Upper lobe of left lung (tissue), 6 donors: Measurements from ENCODE around the gene PTPRN2. TPM values are rescaled to one million over a fixed set of nuclear protein-coding genes. Genes with fewer than 3 reads are reported as not detected.

Experiments used
- ATAC-seq, 2 donors: fragments of 200-7000 bp; cut with Tn5 transposase; one replicate each; pipeline ENCODE4 v1.9.1; 2022; ENCODE audit warnings: mild to moderate bottlenecking in 2 of 2, moderate library complexity in 2 of 2; ENCODE audit not compliant: low FRiP score in 2 of 2
- DNase-seq, 2 donors: peaks; one replicate each; pipeline ENCODE4 v3.0.0-alpha.2; 2019 to 2020
- H3K27ac ChIP-seq, 4 donors: fragments of 200-600 bp; sonication (generic); one replicate each; pipeline ENCODE4 v1.5.1; 2016 to 2019
- H3K27me3 ChIP-seq, 4 donors: fragments of 200-600 bp; sonication (generic); one replicate each; pipeline ENCODE4 v1.5.1; 2017 to 2019
- H3K36me3 ChIP-seq, 4 donors: fragments of 200-600 bp; sonication (generic); one replicate each; pipeline ENCODE4 v1.5.1; 2016 to 2019
- H3K4me1 ChIP-seq, 4 donors: fragments of 200-600 bp; sonication (generic); one replicate each; pipeline ENCODE4 v1.5.1; 2018 to 2019
- H3K4me3 ChIP-seq, 4 donors: fragments of 200-600 bp; sonication (generic); one replicate each; pipeline ENCODE4 v1.5.1; 2017 to 2019; ENCODE audit warnings: mild to moderate bottlenecking in 2 of 4, moderate library complexity in 1 of 4
- H3K9me3 ChIP-seq, 4 donors: fragments of 200-600 bp; sonication (generic); one replicate each; pipeline ENCODE4 v1.5.1; 2018 to 2019
- EP300 ChIP-seq, 4 donors: sonication (generic); formaldehyde crosslinking; IDR thresholded peaks; one replicate each; pipeline ENCODE4 v1.5.1; 2017; ENCODE audit warnings: antibody characterized with exemption in 4 of 4, control low read depth in 2 of 4
- POLR2A ChIP-seq, 4 donors: fragments of 450-650 bp; IDR thresholded peaks; one replicate each; pipeline ENCODE4 v1.5.1; 2016 to 2017; ENCODE audit warnings: antibody characterized with exemption in 4 of 4, mild to moderate bottlenecking in 2 of 4
- POLR2AphosphoS5 ChIP-seq, 2 donors: sonication (generic); formaldehyde crosslinking; IDR thresholded peaks; one replicate each; pipeline ENCODE4 v1.5.1; 2017; ENCODE audit warnings: antibody characterized with exemption in 2 of 2
- WGBS, 2 donors: methylation state at CpG; one replicate each; pipeline ENCODE4 v1.1.5; 2017 to 2018; 5-methylcytosine and 5-hydroxymethylcytosine counted together
- total RNA-seq, 6 donors: library from RNA; depleted of rRNA in 4 of 6; stranded (reverse); fragments of >200 nt in 4 of 6; gene quantifications; one replicate each; pipeline versions ENCODE4 v1.1.0 to v1.2.1, GENCODE V29; 2016 to 2021
- TF ChIP-seq, protein P1 (sequence below), 6 experiments: fragments of 450-650 bp in 4 of 6; fragments of 200-600 bp in 2 of 6; sonication (generic) in 2 of 6; IDR thresholded peaks; one replicate each; pipeline ENCODE4 v1.5.1; 2016 to 2019; ENCODE audit warnings: antibody characterized with exemption in 6 of 6
- donor health status: DM: no; HTN: no; CAD: no; lungs with moderate emphysema.
- donor health status: DM: no; HTN: yes; CAD: no; lungs with severe emphysema.

PTPRN2 gene
- total RNA-seq, 6 donors from 2014 or later = 3.3 to 7.9 (median 5.2) TPM

GRCh38 chr7:157975401-157976372, 611.9 kb downstream of the PTPRN2 start:
- no peak overlapping the region for H3K4me3 ChIP-seq
- ATAC-seq (no peak), DNase-seq (peak in 1 of 2 donors; percentile 12)
- H3K27me3 ChIP-seq = no peaks in the 10 kb centered on the region
- H3K27ac ChIP-seq = no peak overlapping the region
- TF ChIP-seq, protein P1, sequence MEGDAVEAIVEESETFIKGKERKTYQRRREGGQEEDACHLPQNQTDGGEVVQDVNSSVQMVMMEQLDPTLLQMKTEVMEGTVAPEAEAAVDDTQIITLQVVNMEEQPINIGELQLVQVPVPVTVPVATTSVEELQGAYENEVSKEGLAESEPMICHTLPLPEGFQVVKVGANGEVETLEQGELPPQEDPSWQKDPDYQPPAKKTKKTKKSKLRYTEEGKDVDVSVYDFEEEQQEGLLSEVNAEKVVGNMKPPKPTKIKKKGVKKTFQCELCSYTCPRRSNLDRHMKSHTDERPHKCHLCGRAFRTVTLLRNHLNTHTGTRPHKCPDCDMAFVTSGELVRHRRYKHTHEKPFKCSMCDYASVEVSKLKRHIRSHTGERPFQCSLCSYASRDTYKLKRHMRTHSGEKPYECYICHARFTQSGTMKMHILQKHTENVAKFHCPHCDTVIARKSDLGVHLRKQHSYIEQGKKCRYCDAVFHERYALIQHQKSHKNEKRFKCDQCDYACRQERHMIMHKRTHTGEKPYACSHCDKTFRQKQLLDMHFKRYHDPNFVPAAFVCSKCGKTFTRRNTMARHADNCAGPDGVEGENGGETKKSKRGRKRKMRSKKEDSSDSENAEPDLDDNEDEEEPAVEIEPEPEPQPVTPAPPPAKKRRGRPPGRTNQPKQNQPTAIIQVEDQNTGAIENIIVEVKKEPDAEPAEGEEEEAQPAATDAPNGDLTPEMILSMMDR (IDR thresholded peaks at IDR 0.05) = no peak
- TF ChIP-seq POLR2A (IDR thresholded peaks at IDR 0.05) (no peak), EP300 (IDR thresholded peaks at IDR 0.05) (no peak), POLR2AphosphoS5 (IDR thresholded peaks at IDR 0.05) (no peak)
- 88 to 93% methylated on average over 21 of the region's 21 CpGs for WGBS, 2 donors
- H3K4me1 ChIP-seq = no peaks in the 10 kb centered on the region
- H3K36me3 ChIP-seq = no peaks in the 10 kb centered on the region
- H3K9me3 ChIP-seq = peaks cover 6 to 30% (median 25%) of the 10 kb centered on the region in 4 donors

GRCh38 chr7:157974678-157975230, 612.9 kb downstream of the PTPRN2 start:
- H3K27ac ChIP-seq = no peak overlapping the region
- no peaks in the 10 kb centered on the region for H3K4me1 ChIP-seq
- no peak overlapping the region for H3K4me3 ChIP-seq
- 91 to 92% methylated on average over 10 to 11 of the region's 11 CpGs for WGBS, 2 donors
- no peak for ATAC-seq
- H3K36me3 ChIP-seq = no peaks in the 10 kb centered on the region
- DNase-seq = no peak
- no peaks in the 10 kb centered on the region for H3K27me3 ChIP-seq
- H3K9me3 ChIP-seq = peaks cover 6 to 34% (median 25%) of the 10 kb centered on the region in 4 donors
- TF ChIP-seq POLR2AphosphoS5 (IDR thresholded peaks at IDR 0.05) = no peak
- TF ChIP-seq, protein P1 (IDR thresholded peaks at IDR 0.05) = no peak
- no peak for TF ChIP-seq EP300 (IDR thresholded peaks at IDR 0.05)
- TF ChIP-seq POLR2A (IDR thresholded peaks at IDR 0.05) = no peak

DNA sequence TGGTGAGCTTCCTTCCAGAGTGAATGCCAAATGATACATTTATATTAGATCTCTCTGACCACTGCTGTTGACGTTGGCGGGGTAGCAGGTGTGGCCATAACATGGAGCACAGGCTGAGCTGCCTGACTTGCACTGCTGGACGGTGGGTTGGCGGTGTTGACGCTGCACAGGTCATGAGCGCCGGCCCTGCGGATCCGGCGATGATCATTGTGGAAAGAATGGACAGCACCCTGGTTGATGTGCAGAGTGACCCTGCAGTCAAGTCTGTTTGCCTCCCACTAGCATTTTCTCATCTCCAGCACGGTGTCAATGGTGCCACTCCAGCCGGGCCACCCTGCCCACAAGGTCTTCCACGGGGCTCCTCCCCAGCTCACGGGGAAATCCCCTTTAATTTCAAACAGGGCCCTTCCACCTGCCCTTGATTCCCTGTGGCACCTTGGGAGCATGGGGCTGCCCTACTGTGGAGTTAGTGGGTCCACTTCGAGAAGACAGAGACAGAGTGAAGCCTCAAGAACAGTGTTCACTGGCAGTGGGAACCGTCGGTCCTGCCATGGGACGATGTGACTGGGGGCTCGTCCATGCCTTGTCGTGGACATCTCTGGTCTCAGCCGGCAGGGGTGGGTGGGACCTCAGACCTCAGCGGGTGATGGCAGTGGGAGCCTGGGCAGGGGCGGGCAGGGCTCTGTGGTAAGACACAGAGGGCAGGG, 613.5 kb downstream of the PTPRN2 start:
- TF ChIP-seq EP300 (IDR thresholded peaks at IDR 0.05) = no peak
- no peak for TF ChIP-seq POLR2AphosphoS5 (IDR thresholded peaks at IDR 0.05)
- TF ChIP-seq, protein P1 (IDR thresholded peaks at IDR 0.05) = no peak
- TF ChIP-seq POLR2A (IDR thresholded peaks at IDR 0.05) = no peak
- Histone ChIP-seq H3K36me3 (no peaks in the 10 kb centered on the region), H3K27me3 (no peaks in the 10 kb centered on the region), H3K4me3 (no peak overlapping the region), H3K4me1 (no peaks in the 10 kb centered on the region), H3K27ac (no peak overlapping the region), H3K9me3 (peaks cover 6 to 35% (median 25%) of the 10 kb centered on the region in 4 donors)
- WGBS, 2 donors = 93 to 98% methylated on average over 8 to 23 of the region's 23 CpGs
- DNase-seq = peak in 1 of 2 donors; percentile 11
- ATAC-seq = no peak

GRCh38 chr7:157972914-157973313, 614.7 kb downstream of the PTPRN2 start:
- Histone ChIP-seq H3K27me3 (no peaks in the 10 kb centered on the region), H3K4me1 (no peaks in the 10 kb centered on the region), H3K4me3 (no peak overlapping the region), H3K9me3 (peaks cover 6 to 35% (median 25%) of the 10 kb centered on the region in 4 donors), H3K36me3 (no peaks in the 10 kb centered on the region), H3K27ac (no peak overlapping the region)
- ATAC-seq = no peak
- no peak for DNase-seq
- WGBS, 2 donors = 66 to 82% methylated on average over 2 to 5 of the region's 5 CpGs
- TF ChIP-seq, protein P1 (IDR thresholded peaks at IDR 0.05) = no peak
- TF ChIP-seq POLR2A (IDR thresholded peaks at IDR 0.05) (no peak), POLR2AphosphoS5 (IDR thresholded peaks at IDR 0.05) (no peak), EP300 (IDR thresholded peaks at IDR 0.05) (no peak)
